ENCODE data around the gene GPC1.

- TF ChIP-seq BACH2 (CRISPR knock-in tag; IDR thresholded peaks at IDR 0.05; ENCODE audit: borderline replicate concordance) (no peak), ZNF70 (CRISPR knock-in tag; IDR thresholded peaks at IDR 0.05) (no peak), TSHZ2 (CRISPR knock-in tag; IDR thresholded peaks at IDR 0.05) (no peak), CSDC2 (CRISPR knock-in tag; IDR thresholded peaks at IDR 0.05) (no peak)
These were observed 17.2 kb downstream of the GPC1 start for GRCh38 chr2:240452462-240453256.
